HG02981 (cell line): ENCODE results near the gene CAPG.
"Not testable (repeated sequence)": the region's sequence is repeated elsewhere in the genome, so short reads cannot be mapped to it uniquely, and the experiment has no call there.

Experiments
- ATAC-seq: cut with Tn5 transposase; IDR thresholded peaks from one replicate; pipeline ENCODE4 v1.9.1; 2021; ENCODE audit warnings: mild to moderate bottlenecking, moderate library complexity; ENCODE audit not compliant: unreplicated experiment

CAPG gene

GRCh38 chr2:85421260-85422071, 11.3 kb upstream of the CAPG start:
- ATAC-seq = no peak

- peak; percentile 52 for ATAC-seq
These were observed 10.5 kb upstream of the CAPG start for GRCh38 chr2:85420536-85421259.

- ATAC-seq = no peak
These were observed 9.0 kb upstream of the CAPG start for GRCh38 chr2:85419009-85419675.

- peak; percentile 87 for ATAC-seq
These were observed 8.2 kb upstream of the CAPG start, which contains the start of gene SH2D6 for GRCh38 chr2:85418132-85419008. Gene SH2D6, plus strand, starts transcription at chr2:85418714. Its CDS starts 10,752 bp downstream, at chr2:85429466.

- no peak for ATAC-seq
These were observed 5.9 kb upstream of the CAPG start for GRCh38 chr2:85415980-85416650.

- ATAC-seq = no peak
These were observed 4.8 kb upstream of the CAPG start for GRCh38 chr2:85414761-85415553.

GRCh38 chr2:85414421-85414759, 4.2 kb upstream of the CAPG start:
- ATAC-seq = not testable (repeated sequence)

- ATAC-seq = no peak
These were observed 3.6 kb upstream of the CAPG start for GRCh38 chr2:85413592-85414420.

GRCh38 chr2:85411405-85411748, 1.2 kb upstream of the CAPG start:
- ATAC-seq = no peak

- no peak for ATAC-seq
These were observed 628 bp upstream of the CAPG start for GRCh38 chr2:85410584-85411404.

GRCh38 chr2:85405201-85406059, 4.7 kb downstream of the CAPG start:
- peak; percentile 58 for ATAC-seq

GRCh38 chr2:85401844-85402243, 8.3 kb downstream of the CAPG start:
- ATAC-seq = no peak

GRCh38 chr2:85401464-85401805, 8.7 kb downstream of the CAPG start:
- ATAC-seq = no peak

- no peak for ATAC-seq
These were observed 9.4 kb downstream of the CAPG start for GRCh38 chr2:85400541-85401463.

GRCh38 chr2:85400023-85400422, 10.1 kb downstream of the CAPG start:
- no peak for ATAC-seq

- ATAC-seq = no peak
These were observed 11.0 kb downstream of the CAPG start for GRCh38 chr2:85399183-85399455.
